SK-N-SH treated with all-trans-retinoic acid at 6 μM for 48 hours (cell line): ENCODE measurements around the gene KCNK2.

ENCODE experiments used
- ARNTL ChIP-seq: fragments of 450-650 bp; formaldehyde crosslinking; IDR thresholded peaks from 2 replicates; pipeline ENCODE4 v1.5.0; 2020; ENCODE audit warnings: low read depth, mild to moderate bottlenecking, moderate library complexity, borderline replicate concordance
- GLIS3 ChIP-seq: fragments of 250-450 bp; sonication (Bioruptor Pico); IDR thresholded peaks from 2 replicates; pipeline ENCODE4 v1.5.0; 2020; ENCODE audit warnings: mild to moderate bottlenecking, moderate library complexity
- ISL1 ChIP-seq: fragments of 250-450 bp; sonication (Bioruptor Pico); IDR thresholded peaks from 2 replicates; pipeline ENCODE4 v2.1.2; 2022; ENCODE audit warnings: mild to moderate bottlenecking, moderate library complexity
- ZC3H10 ChIP-seq: fragments of 250-450 bp; sonication (Bioruptor Pico); IDR thresholded peaks from 2 replicates; pipeline ENCODE4 v1.5.1; 2021; ENCODE audit warnings: mild to moderate bottlenecking, moderate library complexity
- ZFP3 ChIP-seq: fragments of 250-450 bp; sonication (Bioruptor Pico); IDR thresholded peaks from 2 replicates; pipeline ENCODE4 v1.5.0; 2020; ENCODE audit warnings: mild to moderate bottlenecking, moderate library complexity
- ZFP30 ChIP-seq: fragments of 450-650 bp; formaldehyde crosslinking; IDR thresholded peaks from 2 replicates; pipeline ENCODE4 v1.5.0; 2022; ENCODE audit warnings: mild to moderate bottlenecking, moderate library complexity

- TF ChIP-seq ZFP3 (CRISPR knock-in tag) (no peak), GLIS3 (no peak), ISL1 (CRISPR knock-in tag) (no peak), ARNTL (CRISPR knock-in tag) (no peak), ZFP30 (CRISPR knock-in tag) (no peak), ZC3H10 (CRISPR knock-in tag) (no peak)
Observed at GRCh38 chr1:215260711-215261110, 178.2 kb downstream of the KCNK2 start.
